Keratinocyte (primary cell): ENCODE measurements around the gene CELSR1.

Experiments used
- EZH2 ChIP-seq: IDR thresholded peaks from one replicate; pipeline ENCODE4 v1.6.1; 2012; ENCODE audit warnings: inconsistent platforms, mild to moderate bottlenecking, low read length, moderate library complexity
- TF ChIP-seq, protein P1 (sequence below), 3 experiments: IDR thresholded peaks in 1 of 3; conservative IDR thresholded peaks in 1 of 3; optimal IDR thresholded peaks in 1 of 3; 2 replicates in 2 of 3; 3 replicates in 1 of 3; pipeline versions ENCODE3 to v1.5.1; 2011; ENCODE audit warnings: low read length in 3 of 3, mild to moderate bottlenecking in 3 of 3, moderate library complexity in 2 of 3, control low read depth in 1 of 3, inconsistent platforms in 1 of 3; ENCODE audit not compliant: insufficient read depth in 2 of 3; ENCODE audit errors: extremely low read depth in 1 of 3

DNA sequence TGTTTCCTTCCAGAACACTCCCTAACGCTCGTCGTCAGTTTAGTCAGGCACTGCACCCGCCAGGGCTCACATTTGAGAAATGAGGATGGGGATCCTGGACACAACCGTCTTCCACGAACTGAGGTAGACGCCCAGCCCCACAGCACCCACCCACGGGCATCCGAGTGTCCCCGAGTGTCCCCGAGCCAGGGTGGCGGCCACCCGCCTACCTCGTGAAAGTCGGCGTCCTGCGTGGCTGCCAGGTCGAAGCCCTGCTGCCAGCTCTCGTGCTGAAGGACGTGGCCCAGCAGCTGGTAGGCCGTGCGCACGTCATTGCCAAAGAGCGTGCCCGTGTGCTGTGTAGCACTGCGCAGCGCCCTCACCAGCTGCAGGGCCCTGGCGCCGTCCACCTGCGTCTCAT lies 148.3 kb downstream of the CELSR1 start:
- TF ChIP-seq EZH2 = no peak
- TF ChIP-seq, protein P1, sequence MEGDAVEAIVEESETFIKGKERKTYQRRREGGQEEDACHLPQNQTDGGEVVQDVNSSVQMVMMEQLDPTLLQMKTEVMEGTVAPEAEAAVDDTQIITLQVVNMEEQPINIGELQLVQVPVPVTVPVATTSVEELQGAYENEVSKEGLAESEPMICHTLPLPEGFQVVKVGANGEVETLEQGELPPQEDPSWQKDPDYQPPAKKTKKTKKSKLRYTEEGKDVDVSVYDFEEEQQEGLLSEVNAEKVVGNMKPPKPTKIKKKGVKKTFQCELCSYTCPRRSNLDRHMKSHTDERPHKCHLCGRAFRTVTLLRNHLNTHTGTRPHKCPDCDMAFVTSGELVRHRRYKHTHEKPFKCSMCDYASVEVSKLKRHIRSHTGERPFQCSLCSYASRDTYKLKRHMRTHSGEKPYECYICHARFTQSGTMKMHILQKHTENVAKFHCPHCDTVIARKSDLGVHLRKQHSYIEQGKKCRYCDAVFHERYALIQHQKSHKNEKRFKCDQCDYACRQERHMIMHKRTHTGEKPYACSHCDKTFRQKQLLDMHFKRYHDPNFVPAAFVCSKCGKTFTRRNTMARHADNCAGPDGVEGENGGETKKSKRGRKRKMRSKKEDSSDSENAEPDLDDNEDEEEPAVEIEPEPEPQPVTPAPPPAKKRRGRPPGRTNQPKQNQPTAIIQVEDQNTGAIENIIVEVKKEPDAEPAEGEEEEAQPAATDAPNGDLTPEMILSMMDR (optimal IDR thresholded peaks at IDR 0.05 in 1 of 3, IDR thresholded peaks at IDR 0.05 in 1 of 3, conservative IDR thresholded peaks at IDR 0.05 in 1 of 3; ENCODE audit: extremely low read depth in 1 of 3, insufficient read depth in 2 of 3, low read length in 3 of 3) = no peak
